Measurements from ENCODE around the gene NOP16.

Gene NOP16

GRCh38 chr5:176365351-176366231 lies 22.8 kb downstream of the NOP16 start, which contains the start of gene ARL10:
TSS of gene ARL10 (plus strand) at chr5:176365487. CDS start at chr5:176365564, 77 bp downstream.
- no peak within 1 kb of the TSS for H3K27ac Mint-ChIP-seq
- TF ChIP-seq CTCF (IDR thresholded peaks at IDR 0.05) = no peak
- peaks cover 58% of the 10 kb centered on the region for H3K27me3 Mint-ChIP-seq (ENCODE audit: low read depth, poor library complexity)
- peak within 1 kb of the TSS; percentile 79 for H3K4me3 Mint-ChIP-seq
- peak; percentile 76 for DNase-seq
- H3K9me3 Mint-ChIP-seq = no peaks in the 10 kb centered on the region
- peaks cover 19% of the 10 kb centered on the region for H3K4me1 Mint-ChIP-seq
- peaks cover 33% of the 10 kb centered on the region for H3K36me3 Mint-ChIP-seq (ENCODE audit: low read depth)

DNA sequence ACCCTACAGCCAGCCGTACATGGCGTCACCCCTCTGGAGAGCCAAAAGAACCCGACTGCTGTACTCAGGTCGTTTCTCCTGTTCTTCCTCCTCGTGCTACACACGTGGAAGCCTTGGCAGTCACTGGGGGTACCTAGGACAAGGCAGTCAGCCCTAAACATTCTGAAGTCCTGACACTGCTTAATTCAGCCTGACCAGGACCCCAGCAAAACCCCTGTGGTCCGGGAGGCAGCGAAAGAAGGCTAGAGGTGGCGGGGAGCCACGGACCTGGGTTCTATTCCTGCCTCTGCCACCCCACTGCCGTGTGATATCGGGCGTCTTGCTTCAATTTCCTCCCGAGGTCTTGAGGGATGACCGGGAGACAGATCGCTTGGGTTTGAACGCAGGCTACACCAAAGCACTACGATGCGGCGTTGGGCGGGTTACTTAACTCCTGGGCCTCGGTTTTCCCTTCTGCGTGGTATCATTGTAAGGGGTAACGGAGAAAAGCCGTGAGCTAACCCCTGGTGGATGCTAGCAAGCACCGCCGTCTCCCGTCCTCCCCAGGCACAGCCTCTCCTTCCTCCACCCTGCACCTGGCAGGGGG lies 23.5 kb downstream of the NOP16 start:
- no peak for TF ChIP-seq CTCF (IDR thresholded peaks at IDR 0.05)
- Mint-ChIP-seq H3K27me3 (ENCODE audit: low read depth, poor library complexity) (peaks cover 58% of the 10 kb centered on the region), H3K4me1 (peaks cover 20% of the 10 kb centered on the region), H3K4me3 (peak overlapping the region; percentile 72), H3K36me3 (ENCODE audit: low read depth) (peaks cover 27% of the 10 kb centered on the region), H3K9me3 (no peaks in the 10 kb centered on the region), H3K27ac (no peak overlapping the region)
- no peak for DNase-seq

- DNase-seq = no peak
- Mint-ChIP-seq H3K27ac (no peak overlapping the region), H3K4me1 (peaks cover 22% of the 10 kb centered on the region), H3K36me3 (ENCODE audit: low read depth) (peaks cover 28% of the 10 kb centered on the region), H3K27me3 (ENCODE audit: low read depth, poor library complexity) (peaks cover 48% of the 10 kb centered on the region), H3K9me3 (no peaks in the 10 kb centered on the region), H3K4me3 (peak overlapping the region; percentile 95)
- no peak for TF ChIP-seq CTCF (IDR thresholded peaks at IDR 0.05)
These were observed 26.2 kb downstream of the NOP16 start for GRCh38 chr5:176362233-176362490.

GRCh38 chr5:176361437-176362232 lies 26.8 kb downstream of the NOP16 start, which contains the start of gene KIAA1191:
TSS of gene KIAA1191 (minus strand) at chr5:176361764. CDS start at chr5:176359508, 2,256 bp downstream.
- Mint-ChIP-seq H3K4me3 (peak within 1 kb of the TSS; percentile 95), H3K9me3 (no peaks in the 10 kb centered on the region), H3K36me3 (ENCODE audit: low read depth) (peaks cover 29% of the 10 kb centered on the region), H3K27ac (peak within 1 kb of the TSS; percentile 96), H3K27me3 (ENCODE audit: low read depth, poor library complexity) (peaks cover 45% of the 10 kb centered on the region), H3K4me1 (peaks cover 19% of the 10 kb centered on the region)
- no peak for TF ChIP-seq CTCF (IDR thresholded peaks at IDR 0.05)
- DNase-seq = peak; percentile 92

DNA sequence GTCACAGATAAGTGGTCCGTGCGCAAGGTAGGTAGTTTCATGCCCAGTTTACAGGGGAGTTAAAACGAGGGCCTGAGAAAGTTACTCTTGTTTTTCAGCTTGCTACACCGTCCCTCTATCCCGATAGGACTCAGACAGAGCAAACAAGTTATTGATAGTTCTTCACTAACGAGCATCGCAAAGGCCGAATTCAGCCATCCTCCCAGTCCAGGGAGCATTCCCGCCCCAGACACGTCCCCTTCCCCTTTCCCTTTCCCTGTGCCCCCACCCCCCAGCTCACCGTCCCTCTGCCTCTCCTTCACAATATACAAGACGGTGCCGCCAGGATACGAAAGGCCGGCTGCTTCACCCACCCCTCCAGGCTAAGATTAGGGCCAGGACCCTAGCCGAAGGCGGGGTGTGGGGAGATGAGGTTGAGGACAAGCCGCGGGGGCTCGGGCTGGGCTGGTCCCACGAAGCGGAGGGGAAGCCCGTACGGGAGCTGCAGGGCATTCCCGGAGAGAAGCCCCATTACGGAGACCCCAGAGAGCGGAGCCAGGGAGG lies 27.4 kb downstream of the NOP16 start:
- peak overlapping the region; percentile 95 for H3K4me3 Mint-ChIP-seq
- H3K36me3 Mint-ChIP-seq (ENCODE audit: low read depth) = peaks cover 31% of the 10 kb centered on the region
- peak overlapping the region; percentile 51 for H3K27ac Mint-ChIP-seq
- H3K9me3 Mint-ChIP-seq = no peaks in the 10 kb centered on the region
- H3K27me3 Mint-ChIP-seq (ENCODE audit: low read depth, poor library complexity) = peaks cover 38% of the 10 kb centered on the region
- no peak for DNase-seq
- TF ChIP-seq CTCF (IDR thresholded peaks at IDR 0.05) = no peak
- H3K4me1 Mint-ChIP-seq = peaks cover 15% of the 10 kb centered on the region
